GM19328 (cell line): ENCODE measurements around the gene CBX1.
"Not testable (repeated sequence)": the region's sequence is repeated elsewhere in the genome, so short reads cannot be mapped to it uniquely, and the experiment has no call there.

Source experiments
- ATAC-seq: cut with Tn5 transposase; IDR thresholded peaks from one replicate; pipeline ENCODE4 v1.9.1; 2021; ENCODE audit warnings: mild to moderate bottlenecking, moderate library complexity; ENCODE audit not compliant: unreplicated experiment

The CBX1 gene

DNA sequence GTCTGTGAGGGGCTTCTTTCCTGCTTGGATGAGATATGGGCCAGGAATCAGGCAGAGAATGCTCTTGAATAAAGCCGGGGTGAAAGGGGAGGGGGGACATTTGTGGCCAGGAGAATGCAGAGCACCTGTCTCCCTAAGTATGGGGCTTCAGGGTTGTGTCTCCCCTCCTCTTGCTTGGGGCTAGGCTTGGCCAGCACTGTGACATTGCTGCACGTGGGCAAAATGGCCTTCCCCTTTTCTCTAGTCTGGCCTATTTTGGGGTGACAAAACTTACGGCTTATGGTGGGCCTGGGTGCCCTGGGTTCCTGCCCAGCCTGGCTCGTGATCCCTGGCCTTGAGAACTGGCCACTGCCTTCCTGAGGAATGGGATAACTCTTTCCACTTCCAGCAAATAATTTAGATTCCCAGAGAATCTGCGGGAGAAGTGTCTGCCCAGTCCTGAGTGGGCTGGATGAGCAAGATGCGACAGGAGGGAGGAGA is 47.5 kb downstream of the CBX1 start:
- ATAC-seq = no peak

DNA sequence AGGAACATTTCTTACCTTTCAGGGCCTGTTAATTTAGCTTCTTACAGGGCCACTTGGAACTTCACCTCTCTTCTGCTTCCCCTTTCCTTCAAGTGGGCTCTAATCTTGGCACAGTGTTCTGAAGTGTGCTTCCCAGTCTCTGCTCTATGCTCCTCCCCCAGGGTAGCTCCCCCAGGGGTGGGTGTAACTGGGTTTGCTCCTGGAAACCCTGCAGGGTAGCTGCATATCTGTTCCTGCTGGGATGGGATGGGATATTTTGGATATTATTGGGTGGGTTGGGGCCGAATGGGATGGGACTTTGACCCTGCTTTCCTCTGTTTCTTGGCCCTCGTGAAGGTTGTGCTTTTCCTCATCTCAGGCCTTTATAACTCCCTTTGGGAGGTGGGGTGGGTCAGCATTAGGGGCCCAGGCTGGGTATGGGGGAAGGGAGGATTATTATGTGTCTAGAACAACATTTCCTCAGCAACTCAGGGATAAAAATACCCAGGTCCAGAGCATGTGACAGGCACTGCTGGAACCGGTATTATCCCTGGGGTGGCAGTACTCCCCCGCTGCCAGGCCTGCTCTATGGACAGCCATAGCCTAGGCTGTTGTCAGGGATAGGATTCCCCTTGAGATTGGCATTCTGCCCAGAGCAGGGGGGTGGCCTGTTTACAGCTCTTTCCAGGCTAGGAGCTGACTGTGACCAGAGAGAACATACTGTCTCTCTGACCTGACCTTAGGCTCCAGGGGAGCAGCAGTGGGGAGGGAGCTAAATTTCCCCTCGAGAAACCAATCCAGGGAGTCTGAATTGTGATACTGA is 48.1 kb downstream of the CBX1 start:
- no peak for ATAC-seq

DNA sequence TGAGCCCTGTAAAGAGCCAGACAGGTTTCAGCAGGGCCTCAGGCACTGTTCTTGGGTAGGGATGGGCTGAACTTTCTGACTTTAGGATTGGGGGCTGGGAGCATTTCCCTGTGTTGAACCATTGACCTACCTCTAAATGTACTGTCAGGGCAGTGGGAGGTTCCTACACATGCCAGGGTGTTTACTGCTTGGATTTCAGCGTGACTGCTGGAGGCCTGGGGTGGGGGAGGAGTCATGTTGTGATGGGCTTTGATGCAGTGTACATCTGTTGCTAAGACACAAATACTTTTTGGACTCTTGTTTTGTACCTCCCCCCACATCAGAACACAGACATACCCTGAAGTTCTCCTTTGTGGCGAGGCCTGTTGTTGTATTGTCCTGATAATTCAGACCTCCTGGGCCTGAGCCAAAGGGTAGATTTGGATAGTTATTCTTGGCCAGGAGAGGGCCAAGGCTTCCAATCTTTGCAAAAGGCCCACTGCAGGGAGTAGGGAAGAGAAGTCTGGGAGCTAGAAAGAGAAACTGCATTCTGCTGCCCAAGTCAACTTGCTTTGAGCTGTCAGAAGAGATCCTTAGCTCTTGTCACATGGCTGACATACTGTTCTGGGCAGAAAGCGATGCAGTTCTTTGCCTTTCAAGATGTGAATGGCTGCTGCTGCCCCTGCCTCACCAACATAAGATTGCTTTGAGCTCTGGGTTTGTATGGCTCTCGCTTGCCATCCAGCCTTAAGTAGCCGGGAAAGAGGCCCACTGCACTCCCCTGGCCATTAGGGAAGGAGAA is 49.4 kb downstream of the CBX1 start:
- no peak for ATAC-seq

- no peak for ATAC-seq
Observed at GRCh38 chr17:48051283-48051682, 50.0 kb downstream of the CBX1 start.

GRCh38 chr17:48048384-48049126 is 52.7 kb downstream of the CBX1 start:
- peak; percentile 23 for ATAC-seq

DNA sequence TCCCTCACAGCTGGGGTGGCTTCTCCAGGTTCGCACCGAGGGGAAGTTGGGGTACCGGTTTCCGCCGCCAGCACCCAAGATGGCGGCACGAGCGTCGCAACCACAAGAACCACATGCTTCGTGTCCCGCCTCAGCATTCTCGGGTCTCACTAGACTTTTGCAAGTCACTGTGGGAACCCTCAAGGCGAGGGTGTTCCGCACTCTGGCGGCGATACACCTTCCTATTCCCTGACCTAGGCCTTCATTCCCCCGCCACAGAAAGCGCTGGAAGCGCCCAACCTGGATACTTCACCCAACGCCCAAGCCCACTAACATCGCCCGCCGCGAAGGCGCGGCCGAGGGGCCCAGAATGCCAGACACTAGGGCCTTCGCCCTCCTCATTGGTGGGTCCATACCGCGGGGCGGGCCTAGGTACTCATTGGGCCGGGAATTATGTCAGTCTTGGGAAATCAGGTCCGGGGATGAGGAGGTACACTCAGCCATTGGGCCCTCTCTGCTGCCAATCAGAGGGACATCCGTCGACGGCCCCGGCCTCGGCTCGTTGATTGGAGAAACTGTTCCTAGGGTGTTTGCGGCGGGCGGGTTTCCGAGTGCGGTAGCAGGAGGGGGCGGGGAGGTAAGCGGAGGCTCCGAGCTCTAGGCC is 53.4 kb downstream of the CBX1 start, which contains the start of gene NFE2L1:
TSS of gene NFE2L1 (plus strand) at position 619 of the 643 bp plus-strand sequence. CDS start 2,760 bp downstream, outside the sequence.
- ATAC-seq = peak; percentile 92

GRCh38 chr17:48047113-48047740 is 54.1 kb downstream of the CBX1 start:
- no peak for ATAC-seq

DNA sequence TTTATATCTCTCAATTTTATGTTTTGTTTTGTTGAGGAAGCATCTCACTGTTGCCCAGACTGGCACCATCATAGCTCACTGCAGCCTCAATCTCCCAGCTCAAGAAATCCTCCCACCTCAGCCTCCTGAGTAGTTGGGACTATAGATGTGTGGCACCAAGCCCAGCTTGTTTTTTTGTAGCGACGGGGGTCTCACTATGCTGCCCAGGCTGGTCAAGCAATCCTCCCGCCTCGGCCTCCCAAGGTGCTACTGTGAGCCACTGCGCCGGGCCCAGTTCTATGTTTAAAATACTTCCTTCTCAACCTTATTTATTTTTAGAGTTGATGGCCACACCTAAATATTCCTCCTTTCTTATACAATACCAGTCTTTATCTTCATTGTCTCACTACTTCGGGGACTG is 55.0 kb downstream of the CBX1 start:
- ATAC-seq = no peak

DNA sequence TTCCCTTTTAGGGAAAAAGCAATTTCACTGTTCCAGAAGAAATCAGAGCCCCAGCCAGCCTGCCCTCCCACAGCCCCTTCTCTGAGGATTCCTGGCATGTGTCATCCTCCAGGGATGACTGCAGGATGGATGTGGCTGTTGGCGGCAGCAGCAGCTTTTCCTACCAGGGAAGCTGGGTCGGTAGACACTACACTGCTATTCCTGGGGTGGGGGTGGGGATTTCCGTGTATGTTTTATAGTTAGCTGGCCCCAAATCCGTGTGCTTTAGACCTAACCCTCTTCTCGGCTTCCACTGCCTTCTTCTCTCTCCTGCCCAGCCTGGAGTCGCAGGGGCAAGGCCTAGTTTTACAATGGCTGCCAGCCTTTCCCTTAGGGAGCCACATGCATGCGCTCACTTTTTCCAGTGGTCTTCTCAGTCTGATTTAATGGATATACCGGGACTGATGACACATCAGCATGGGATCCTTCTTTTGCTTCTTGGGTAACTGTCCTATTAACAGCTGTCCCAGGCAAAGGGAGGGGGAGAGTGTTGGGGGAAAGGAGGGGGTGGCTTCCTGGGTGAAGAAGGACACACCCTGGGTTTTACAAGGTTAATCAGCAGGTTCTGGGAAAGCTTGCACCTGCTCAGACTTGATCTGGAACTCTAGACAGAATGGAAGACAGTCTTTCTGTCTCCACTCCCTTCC is 55.8 kb downstream of the CBX1 start:
- ATAC-seq = no peak

DNA sequence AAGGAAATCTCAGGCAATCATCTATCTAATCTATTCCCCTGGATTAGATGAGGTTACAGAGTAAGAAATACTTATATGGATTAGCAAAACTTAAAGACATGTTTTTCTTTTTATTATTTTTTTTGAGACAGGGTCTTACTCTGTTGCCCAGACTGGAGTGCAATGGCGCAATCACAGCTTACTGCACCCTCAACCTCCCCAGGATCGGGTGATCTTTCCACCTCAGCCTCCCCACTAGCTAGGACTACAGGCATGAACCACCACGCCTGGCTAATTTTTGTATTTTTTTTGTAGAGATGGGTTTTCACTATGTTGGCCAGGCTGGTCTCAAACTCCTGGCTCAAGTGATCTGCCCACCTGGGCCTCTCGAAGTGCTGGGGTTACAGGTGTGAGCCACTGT is 56.4 kb downstream of the CBX1 start:
- no peak for ATAC-seq

GRCh38 chr17:48043176-48043575 is 58.1 kb downstream of the CBX1 start:
- ATAC-seq = no peak

GRCh38 chr17:48038687-48039086 is 62.6 kb downstream of the CBX1 start:
- no peak for ATAC-seq

DNA sequence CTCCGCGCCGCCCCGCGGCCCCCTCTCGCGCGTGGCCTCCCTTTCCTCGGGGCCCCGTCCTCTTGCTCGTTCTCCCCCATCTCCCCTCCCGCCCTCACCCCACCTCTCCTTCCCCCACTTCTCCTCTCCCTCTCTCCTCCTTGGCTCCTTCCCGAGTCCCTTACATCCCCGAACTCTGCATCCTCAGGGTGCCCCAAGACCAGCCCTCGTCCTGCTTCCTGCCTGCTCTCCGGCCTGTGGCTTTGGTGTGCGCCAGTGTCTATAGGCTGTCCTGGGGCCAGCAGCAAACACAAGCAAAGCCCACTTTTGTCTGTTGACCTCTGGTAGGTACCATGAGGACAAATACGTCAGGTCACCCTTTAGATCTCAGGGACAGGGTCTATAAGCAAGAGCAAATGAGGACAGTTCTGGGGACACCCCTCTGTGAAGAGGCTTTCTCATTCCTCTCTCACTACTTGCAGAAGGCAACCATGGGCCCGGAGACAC is 63.4 kb downstream of the CBX1 start:
- ATAC-seq = no peak

GRCh38 chr17:48037036-48037837 is 64.0 kb downstream of the CBX1 start, which contains the start of gene COPZ2:
Gene COPZ2, minus strand, starts transcription at chr17:48037797. Its CDS starts 20 bp downstream, at chr17:48037777.
- no peak for ATAC-seq

GRCh38 chr17:48036693-48037035 is 64.6 kb downstream of the CBX1 start:
- ATAC-seq = no peak

DNA sequence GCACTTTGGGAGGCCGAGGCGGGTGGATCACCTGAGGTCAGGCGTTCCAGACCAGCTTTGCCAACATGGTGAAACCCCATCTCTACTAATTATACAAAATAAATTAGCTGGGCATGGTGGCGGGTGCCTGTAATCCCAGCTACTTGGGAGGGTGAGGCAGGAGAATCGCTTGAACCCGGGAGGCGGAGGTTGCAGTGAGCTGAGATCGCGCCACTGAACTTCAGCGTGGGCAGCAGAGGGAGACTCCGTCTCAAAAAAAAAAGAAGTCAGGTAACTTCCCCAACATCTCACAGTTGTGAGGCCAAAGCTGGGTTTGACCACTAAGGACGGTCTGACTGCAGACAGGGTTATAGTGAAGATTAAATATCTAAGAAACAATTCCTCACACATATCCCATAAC is 66.5 kb downstream of the CBX1 start:
- ATAC-seq = not testable (repeated sequence)

- no peak for ATAC-seq
Observed at GRCh38 chr17:48031966-48032365, 69.3 kb downstream of the CBX1 start.

GRCh38 chr17:48030531-48030930 is 70.7 kb downstream of the CBX1 start:
- ATAC-seq = no peak

DNA sequence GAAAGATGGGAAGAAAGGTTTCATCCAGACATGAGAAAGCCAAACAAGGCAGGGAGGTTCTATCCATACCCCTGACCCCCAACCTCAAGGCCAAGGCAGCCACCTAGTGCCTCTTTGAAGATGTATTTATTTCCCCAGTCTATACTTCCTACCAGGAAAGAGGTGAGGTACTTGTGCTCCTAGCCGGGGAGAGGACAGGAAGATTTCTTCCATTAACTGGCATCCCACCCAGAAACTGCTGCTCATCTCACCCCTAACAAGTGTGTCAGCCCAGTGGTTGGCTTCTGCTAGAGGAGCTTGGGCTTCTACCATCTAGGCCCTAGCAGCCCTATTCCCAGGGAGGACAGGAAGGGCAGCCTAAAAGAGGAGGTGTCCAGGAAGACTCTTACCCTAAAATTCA is 72.5 kb downstream of the CBX1 start:
- ATAC-seq = no peak
